ENCODE data around the gene SND1.

Gene SND1

DNA sequence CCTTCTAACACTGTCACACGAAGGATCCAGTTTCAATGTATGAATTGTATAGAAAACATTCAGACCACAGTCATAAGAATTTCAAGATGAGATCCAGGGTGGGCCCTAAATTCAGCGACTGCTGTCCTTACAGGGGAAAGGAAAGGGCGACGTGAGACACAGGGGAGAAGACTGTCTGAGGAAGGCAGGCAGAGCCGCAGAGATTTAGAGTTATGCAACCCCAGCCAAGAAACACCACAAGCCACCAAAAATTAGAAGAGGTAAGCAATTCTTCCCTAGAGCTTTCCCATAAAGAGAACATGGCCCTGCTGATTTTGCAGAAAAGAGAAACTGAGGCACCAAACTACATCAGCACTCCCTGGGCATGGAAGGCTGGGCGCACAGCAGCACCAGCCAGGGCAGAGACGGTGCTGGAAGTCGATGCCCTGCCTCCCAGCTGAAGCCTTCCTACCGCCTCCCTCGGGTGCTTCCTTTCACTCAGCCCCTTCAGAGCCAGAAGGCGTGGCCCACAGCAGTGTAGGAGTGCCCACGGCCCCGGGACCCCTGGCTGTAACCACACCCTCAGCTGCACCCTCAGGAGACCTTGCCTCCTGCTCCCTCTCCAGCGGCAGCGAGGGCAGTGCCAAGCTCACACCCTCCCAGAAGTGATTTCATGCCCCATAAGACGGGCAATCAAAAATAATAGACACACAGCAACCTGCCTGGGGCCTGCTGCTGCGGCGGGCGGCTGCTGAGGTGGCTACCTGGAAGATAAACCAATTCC, 460.2 kb downstream of the SND1 start:
- DNase-seq: no peak

DNA sequence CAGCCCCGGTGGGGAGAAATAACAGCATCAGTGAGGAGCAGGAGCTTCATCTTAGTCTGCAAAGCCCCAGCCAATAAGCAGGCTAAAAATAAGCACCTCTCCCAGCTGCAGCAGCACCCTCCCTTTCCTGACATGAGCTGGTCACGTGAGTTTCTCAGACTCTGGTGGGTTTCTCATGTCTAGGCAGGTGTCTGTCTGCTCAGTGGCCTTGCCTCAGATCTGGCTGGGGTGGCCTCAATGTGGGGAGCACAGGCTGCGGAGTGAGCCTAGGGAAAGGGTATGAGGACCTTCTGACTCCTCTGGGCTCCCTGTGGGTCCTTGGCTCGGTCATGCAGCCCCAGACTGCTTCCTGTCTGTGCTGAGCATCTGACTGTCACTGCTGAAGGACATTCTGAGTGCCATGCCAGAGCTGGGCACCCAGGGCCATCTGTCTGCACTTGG, 460.8 kb downstream of the SND1 start:
- DNase-seq: no peak

DNA sequence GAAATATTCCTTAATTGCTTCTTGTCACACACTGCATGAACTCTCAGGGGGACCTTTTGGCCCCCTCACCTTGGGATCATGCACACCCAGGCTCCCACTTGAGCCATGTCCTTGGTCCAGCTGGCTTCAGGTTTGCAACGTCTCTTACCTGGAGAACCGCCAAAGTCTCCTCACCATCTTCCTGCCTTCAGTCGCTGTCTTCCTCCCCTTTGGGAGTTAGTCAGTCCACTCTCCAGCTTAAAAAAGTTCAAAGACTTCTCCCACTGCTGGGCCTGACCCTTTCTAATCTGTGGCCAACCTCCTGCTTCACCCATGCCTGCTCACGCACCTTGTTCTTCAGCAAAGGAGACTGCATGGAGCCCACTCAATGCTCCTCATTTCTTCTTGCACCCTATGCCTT, 461.8 kb downstream of the SND1 start:
- DNase-seq: no peak

DNA sequence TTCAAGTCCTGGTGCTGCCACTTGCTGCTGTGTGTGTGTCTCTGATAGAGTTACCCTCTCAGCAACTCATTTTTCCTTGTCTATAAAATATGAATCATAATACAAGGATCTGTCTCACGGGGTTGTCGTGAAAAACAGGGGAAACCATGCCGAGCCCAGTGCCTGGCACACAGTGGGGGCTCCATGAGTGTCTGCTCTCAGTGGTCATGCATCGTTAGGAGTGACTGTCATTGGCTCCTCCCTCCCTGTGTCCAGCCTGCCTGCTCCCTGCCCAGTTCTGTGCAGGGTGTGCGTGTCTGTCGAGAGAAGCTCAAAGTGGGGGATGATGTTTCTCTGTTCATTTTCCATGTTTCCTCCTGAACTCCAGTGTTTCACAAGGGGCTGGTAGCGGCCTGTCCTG, 462.8 kb downstream of the SND1 start:
- no peak for DNase-seq

DNA sequence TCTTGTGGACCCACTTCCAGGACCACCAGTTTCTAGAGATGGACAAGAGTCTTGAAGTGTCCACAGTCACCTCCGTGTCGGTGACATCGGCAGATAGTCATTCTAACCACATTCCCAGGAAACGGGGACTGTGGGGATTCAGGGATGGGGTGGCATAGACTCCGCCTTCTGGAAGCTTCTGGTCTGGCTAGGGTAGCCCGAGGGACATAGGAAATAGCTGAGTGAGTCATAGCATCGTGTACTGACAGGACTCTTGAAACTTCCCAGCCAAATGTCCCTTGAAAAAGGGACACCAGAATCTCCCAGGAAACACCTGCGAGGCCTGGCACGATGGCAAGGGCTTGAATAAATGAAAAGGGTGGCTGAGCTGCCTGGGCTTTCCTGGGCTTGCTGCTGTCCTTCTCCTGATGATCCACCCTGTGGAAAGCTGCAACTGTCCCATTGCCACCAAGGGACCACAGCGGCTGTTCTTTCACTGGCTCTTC, 463.4 kb downstream of the SND1 start:
- DNase-seq: no peak

DNA sequence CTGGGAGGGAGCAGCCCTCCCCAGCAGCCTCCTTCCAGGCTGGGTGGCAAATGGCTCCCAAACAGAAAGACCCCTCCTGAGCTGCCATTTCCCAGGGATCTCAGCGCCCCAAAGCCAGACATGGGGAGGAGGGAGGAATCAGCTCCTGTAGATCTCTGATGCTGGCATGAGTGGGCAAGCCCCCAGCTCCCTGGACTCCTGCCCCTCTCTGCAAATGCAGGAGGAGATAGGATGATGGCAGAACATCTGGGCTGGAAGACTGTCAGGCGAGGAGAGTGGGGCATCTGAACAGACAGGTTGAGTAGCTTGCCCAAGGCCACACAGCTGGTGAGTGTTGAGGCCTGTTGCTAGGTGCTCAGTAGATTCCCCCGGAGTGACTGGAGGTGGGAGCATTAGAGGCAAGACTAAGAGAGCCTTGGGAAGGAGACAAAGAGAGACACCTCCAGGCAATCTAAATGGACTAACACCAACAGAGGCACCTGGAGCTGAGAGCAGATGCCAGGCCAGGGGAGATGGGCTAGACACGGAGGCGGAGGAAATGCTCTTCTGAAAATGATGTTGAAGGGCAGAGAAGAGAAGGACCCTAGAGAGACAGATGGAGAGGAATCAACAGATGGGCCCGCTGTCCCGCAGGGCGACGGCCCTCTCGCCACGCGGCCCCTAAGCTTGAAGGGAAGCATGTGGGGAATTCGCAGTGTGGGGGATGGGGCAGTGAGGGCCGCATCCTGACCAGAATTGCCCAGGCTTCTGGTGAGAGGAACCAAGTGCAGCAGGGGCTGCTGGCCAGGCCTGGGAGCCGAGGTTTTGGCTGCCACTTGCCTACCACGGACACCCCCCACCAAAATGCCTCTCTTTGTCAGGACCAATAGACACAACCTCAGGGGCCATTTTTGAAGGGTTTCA, 464.1 kb downstream of the SND1 start:
- DNase-seq: no peak

DNA sequence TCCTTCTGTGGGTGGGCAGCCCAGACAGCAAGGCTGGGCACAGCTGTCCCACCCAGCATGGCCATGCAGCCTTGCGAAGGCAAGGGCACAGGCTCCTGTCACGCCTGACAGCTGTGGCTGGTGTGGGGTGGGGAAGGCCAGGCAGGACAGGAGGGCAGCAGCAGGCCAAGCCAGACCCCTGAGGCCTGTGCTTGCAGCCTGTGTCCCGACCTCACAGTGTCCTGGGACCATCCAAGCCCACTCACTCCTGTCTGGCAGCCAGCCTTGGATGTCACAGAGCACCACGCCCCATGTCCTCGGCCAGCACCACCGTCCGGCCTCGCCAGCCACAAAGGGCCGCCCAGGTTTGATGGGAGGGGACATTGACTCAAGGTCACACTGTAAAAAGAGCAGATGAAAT, 464.7 kb downstream of the SND1 start:
- DNase-seq: no peak

DNA sequence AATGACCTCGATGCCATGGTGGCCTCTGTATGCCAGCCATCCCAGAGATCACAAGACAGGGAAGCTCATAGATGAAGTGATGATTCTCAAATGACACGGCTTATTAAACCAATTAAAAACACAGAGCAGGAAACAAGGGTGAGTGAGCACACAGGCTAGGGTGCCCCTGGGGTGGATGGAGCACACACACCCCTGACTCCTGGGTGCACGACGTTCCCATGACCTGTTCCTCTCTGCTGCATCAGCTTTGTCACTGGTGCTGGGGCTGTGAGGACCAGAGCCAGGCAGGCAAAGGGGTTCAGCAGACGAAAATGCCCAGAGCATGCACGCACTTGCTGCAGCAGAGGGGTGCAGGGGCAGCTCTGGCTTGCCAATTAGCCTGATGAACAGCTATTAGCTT, 465.7 kb downstream of the SND1 start:
- DNase-seq: no peak

DNA sequence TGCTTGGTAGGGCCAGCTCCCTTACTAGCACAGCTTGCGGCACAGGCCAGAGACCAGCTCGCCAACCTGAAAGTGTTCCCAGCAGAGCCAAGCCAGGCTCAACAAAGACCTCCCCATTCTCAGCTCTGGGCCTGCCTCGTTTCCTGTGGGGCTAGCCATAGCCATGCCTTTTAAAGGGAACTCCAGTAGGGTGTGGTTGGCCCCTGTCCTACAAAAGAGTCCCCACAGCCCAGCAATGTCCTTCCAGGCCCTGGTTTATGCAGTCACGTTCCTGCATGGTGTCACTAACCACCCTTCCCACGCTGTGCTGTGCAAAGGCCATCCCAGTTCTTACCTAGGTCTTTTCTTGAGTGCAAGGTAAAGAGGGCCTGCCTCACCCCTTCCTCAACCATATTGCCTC, 467.0 kb downstream of the SND1 start:
- DNase-seq: no peak

DNA sequence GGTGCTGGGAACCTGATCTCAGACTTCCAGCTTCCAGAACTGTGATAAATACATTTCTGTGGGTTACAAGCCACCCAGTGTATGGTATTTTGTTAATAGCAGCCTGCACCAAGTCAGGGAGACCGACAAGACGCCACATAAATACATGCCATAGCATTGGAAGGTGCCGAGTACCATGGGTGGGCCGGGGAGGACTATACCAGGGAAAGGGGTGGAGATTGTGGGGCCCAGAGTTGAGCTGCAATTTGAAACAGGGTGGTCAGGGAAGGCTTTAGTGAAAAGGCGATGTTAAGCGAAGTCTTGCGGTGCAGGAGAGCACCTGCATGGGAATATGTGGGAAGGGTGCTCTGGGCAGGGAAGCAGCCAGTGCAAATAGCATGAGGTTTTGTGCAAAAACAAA, 468.1 kb downstream of the SND1 start:
- DNase-seq: no peak

DNA sequence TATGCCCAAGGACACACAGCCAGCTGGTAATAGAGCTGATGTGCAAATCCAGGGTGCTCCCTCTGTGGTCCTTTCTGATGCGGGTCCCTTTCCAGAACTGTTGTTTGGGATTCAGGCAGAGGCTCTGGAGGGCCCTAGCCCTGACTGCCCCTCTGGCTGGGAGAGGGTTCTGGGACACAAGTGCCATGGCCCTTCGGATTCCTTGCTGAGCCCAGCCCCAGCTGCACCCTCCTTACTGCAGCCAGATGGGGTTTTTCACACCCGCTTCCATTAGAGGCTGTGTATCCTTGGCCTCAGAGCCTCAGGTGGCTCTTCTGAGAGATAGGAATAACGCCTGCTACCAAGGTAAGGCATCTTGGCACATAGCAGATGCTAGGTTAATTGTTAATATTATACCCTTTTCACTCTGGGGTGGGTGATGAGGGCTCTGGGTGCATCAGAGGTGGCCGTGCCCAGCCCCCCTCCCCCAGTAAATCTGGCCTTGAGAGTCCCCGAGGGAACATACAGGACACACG, 469.0 kb downstream of the SND1 start:
- DNase-seq: no peak

DNA sequence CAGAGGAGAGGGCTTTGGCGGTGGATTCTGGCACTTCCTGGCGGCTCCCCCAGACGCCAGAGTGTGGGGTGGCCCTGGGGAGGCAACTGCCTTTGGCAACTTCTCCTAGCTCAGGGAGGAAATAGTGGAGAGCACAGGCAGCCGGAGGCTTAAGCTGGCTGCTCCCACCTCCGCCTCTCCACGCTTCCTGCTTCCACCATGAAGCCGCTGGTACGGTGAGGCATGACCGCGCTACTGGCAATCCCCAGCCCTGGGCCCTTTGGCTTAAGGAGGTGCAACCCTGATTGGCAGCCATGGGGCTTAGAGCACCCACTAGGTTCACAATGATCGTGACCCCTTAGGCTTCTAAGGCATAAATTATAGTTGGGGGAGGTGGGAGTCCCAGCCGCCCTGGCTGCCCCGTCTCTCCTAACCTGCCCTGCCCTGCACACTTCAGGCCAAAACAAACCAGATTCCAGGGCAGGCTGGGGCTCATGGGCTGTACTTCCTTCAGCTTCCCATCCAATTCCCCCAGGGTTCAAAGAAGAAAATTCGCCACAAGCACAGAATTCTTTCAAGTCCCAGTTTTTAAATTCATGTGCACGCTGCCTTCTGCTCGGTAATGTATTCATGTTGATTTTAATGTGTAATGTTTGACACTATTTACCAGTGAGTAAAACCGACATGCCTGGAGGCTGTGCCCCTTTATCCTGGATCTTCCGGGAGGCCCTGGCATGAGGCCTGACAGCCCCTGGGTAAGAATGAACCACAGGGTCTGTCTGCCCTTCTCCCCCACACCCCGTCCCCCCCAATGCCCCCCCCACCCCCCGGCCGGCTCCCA, 469.9 kb downstream of the SND1 start:
- DNase-seq: no peak

DNA sequence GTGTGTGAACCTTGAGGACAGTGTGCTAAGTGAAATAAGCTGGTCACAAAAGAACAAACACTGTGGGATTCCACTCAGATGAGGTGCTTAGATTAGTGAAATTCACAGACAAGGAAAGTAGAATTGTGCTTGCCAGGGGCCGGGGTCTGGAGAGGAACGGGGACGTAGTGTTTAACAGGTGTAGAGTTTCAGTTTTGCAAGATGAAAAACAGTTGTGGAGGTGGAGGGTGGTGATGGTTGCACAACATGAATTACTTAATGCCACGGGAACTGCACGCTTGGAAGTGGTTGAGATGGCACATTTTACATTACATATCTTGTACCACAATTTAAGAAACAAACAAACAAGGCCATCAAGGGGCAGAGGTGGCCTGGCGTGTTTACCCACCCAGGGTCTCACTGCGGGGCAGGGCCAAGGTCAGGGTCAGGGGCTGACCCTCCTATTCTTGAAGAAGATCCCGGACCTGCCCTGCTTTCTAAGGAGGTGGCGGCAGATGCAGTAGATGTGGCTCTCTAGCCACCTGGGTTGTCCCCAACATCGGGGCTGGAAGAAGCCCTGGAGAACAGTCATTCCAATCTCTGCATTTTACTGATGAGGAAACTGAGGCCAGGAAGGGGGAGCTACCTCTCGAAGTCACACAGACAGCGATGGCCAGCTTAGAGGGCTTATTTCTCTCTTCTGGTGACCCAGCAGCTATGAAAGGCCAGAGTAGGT, 470.7 kb downstream of the SND1 start:
- no peak for DNase-seq

DNA sequence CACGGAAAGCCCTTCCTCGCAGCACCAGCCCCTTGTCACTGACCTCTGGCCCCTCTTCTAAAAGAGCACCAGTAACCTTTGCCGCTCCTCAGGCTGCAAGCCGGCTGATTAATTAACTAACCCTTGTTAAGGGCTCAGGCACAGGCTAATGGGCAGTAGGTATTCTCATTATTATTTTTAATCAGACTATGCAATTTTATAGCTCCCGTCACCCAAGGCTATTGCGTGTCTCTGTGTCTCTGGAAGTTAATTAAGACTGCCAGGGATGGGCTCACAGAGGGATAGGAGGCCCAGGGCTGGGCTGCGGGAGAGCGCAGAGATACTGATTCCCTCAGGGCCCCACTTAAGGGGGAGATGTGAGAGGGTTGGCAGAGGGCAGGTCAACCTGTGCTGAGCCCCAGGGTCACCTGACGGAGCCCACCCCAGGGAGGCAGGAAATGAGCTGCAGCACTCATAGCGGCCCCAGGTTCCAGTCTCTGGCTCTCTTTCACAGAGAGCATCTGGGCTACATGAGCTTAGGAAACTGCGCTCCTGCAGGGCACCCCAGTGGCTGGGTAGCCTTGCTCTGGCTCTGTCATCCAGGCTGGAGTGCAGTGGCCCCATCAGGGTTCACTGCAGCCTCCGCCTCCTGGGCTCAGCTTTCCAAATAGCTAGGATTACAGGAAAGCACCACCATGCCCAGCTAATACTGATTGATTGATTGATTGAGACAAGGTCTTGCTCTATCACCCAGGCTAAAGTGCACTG, 471.5 kb downstream of the SND1 start:
- no peak for DNase-seq

DNA sequence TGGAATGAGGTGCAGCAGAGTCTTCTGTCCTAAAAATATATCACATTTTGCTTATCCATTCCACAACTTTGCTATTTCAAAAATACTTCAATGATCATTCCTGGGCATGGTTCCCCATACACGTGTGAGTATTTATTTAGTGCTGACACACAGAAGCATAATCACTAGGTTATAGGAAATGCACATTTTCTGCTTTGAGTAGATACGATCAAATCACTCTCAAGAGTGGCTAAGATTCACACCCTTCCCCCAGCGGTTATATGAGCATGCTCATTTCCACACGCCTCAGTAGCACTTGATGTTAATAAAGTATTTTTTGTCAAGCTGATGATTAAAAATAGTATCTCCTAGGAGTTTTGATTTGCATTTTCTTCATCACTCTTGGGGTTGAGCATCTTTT, 472.8 kb downstream of the SND1 start:
- DNase-seq: no peak

DNA sequence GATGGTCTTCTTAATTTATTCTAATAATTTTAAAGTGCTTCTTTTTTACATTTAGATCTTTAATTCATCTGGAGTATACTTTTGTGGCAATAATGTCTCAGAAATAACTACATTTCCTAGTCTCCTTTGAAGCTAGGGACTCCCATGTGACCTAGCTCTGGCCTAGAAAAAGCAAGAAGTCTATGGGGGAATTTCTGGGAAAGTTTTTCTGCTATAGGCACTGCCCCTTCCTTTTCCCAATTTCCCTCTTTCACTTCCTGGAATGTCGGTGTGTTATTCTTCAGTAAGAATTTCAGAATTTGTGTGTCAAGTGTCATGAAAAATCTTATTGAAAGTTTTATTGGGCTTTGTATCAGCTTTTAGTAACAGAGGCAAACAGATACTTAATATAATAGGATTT, 473.8 kb downstream of the SND1 start:
- no peak for DNase-seq

DNA sequence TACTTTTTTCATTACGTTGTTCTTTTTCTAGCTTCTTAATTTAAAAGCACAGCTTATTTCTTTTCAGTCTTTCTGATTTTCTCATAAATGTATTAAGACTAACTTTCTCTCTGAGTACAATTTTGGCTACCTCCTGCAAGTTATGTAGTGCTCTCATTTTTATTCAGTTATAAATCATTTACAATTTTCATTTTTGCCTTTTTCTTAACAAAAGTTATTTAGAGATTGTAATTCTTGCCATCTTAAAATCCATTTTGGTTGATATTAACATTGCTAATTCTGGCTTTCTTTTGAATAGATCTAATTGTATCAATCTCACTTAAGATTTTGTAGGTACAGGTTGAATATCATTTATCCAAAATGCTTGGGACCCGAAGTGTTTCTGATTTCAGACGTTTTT, 476.4 kb downstream of the SND1 start:
- no peak for DNase-seq

DNA sequence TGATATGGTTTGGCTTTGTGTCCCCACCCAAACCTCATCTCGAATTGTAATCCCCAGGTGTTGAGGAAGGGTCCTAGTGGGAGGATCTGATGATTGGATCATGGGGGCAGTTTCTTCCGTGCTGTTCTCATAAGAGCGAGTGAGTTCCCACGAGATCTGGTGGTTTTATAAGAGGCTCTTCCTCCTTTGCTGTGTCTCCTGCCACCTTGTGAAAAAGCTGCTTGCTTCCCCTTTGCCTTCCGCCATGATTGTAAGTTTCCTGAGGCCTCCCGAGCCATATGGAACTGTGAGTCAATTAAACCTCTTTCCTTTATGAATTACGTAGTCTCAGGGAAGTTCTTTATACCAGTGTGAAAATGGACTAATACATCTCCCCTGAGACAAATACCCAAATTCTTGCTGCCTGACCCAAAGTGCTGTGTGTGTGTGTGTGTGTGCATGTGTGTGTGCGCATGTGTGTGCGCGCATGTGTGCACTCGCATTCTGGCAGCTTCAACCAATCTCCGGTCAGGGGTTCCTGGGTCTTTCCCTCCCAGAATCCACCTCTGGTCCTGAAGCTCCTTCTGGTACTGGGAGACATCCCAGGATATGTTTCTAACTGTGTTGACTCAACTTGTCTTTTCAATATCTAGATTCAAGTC, 477.4 kb downstream of the SND1 start:
- DNase-seq: no peak

DNA sequence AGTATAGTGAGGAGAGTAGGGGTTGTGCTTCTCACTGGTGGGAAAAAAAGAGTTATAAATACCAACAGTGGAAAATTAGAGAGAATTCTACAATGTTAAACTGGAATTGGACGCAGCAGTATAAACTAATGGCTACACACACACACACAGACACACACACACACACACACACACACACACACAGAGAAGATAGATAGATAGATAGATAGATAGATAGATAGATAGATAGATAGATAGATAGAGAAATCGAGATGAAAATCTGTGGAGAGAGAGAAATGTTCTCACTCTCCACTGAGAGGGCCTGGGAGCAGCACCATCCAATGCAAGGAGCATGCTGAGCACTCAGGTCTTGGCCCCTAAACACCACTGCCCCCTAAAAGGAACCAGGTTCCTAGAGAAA, 479.1 kb downstream of the SND1 start:
- no peak for DNase-seq

DNA sequence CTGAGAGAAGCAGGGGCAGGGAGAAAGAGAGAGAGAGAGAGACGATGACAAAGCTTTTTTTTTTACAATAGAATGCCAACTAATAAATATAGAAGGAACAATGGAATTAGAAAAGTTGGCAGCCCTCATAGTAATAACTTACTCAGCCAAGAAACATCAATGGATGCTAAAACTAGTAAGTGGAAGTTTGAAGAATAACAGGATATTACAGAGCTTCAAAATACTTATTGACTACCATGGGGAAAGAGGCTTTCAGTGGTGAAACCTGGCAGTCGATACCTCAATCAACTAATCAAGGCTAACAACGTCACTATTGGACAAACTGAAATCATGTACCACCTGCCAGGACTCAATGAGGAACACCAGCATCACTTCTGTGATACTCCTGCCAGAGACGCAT, 479.7 kb downstream of the SND1 start:
- DNase-seq: no peak

Measured in GOT3 (cell line).